MM.1S (cell line): ENCODE data around the gene PDIA4.

Experiments used
- DNase-seq: peaks from one replicate; pipeline ENCODE4 v3.0.0-alpha.2; 2015
- H2AFZ ChIP-seq: fragments of 300-600 bp; sonication (generic); 2 replicates; pipeline ENCODE4 v1.6.0; 2016; ENCODE audit warnings: antibody characterized with exemption, low read length
- H3F3A ChIP-seq: fragments of 300-600 bp; sonication (generic); 2 replicates; pipeline ENCODE4 v1.6.1; 2016; ENCODE audit warnings: mild to moderate bottlenecking, antibody characterized with exemption, low read length, moderate library complexity, mixed read lengths; ENCODE audit not compliant: insufficient read depth
- H3K27ac ChIP-seq: fragments of 300-600 bp; sonication (generic); 2 replicates; pipeline ENCODE4 v1.5.1; 2016; ENCODE audit warnings: mild to moderate bottlenecking, low read length
- H3K27me3 ChIP-seq: fragments of 300-600 bp; sonication (generic); replicated peaks from 2 replicates; pipeline ENCODE4 v1.6.0; 2016; ENCODE audit warnings: low read length; ENCODE audit not compliant: insufficient read depth
- H3K36me3 ChIP-seq: fragments of 300-600 bp; sonication (generic); replicated peaks from 2 replicates; pipeline ENCODE4 v1.6.1; 2016; ENCODE audit warnings: mild to moderate bottlenecking, low read length, mixed read lengths; ENCODE audit not compliant: insufficient read depth
- H3K4me1 ChIP-seq: fragments of 300-600 bp; sonication (generic); 2 replicates; pipeline ENCODE4 v1.6.1; 2016; ENCODE audit warnings: low read length, mixed read lengths
- H3K4me2 ChIP-seq: fragments of 300-600 bp; sonication (generic); 2 replicates; pipeline ENCODE4 v1.6.0; 2016; ENCODE audit warnings: low read depth, low read length
- H3K4me3 ChIP-seq: fragments of 300-600 bp; sonication (generic); 2 replicates; pipeline ENCODE4 v1.5.1; 2016; ENCODE audit warnings: low read length, mixed read lengths
- H3K79me2 ChIP-seq: fragments of 300-600 bp; sonication (generic); 2 replicates; pipeline ENCODE4 v1.6.1; 2016; ENCODE audit warnings: mixed run types, low read length, mixed read lengths
- H3K9ac ChIP-seq: fragments of 300-600 bp; sonication (generic); 2 replicates; pipeline ENCODE4 v1.6.1; 2016; ENCODE audit warnings: low read length, mixed read lengths
- H3K9me2 ChIP-seq: fragments of 300-600 bp; sonication (generic); replicated peaks from 2 replicates; pipeline ENCODE4 v1.6.1; 2016; ENCODE audit warnings: mild to moderate bottlenecking, low read length, mixed read lengths; ENCODE audit not compliant: insufficient read depth
- H3K9me3 ChIP-seq: fragments of 300-600 bp; sonication (generic); replicated peaks from 2 replicates; pipeline ENCODE4 v1.6.1; 2016; ENCODE audit warnings: mild to moderate bottlenecking, low read length, mixed read lengths; ENCODE audit not compliant: insufficient read depth
- H4K20me1 ChIP-seq: fragments of 300-600 bp; sonication (generic); 2 replicates; pipeline ENCODE4 v1.6.1; 2016; ENCODE audit warnings: mild to moderate bottlenecking, low read length, moderate library complexity, mixed read lengths; ENCODE audit not compliant: insufficient read depth
- EZH2 ChIP-seq: fragments of 300-600 bp; sonication (generic); optimal IDR thresholded peaks from 2 replicates; pipeline ENCODE3; 2017; ENCODE audit warnings: low read depth, mild to moderate bottlenecking, antibody characterized with exemption, low read length, mixed read lengths
- EZH2phosphoT487 ChIP-seq: fragments of 300-600 bp; sonication (generic); IDR thresholded peaks from 2 replicates; pipeline ENCODE4 v1.6.1; 2018; ENCODE audit warnings: antibody characterized with exemption, low read length
- TF ChIP-seq, protein P1 (sequence below): fragments of 300-600 bp; sonication (generic); IDR thresholded peaks from 2 replicates; pipeline ENCODE4 v1.5.1; 2016; ENCODE audit warnings: antibody characterized with exemption, low read length, mixed read lengths

Gene PDIA4

DNA sequence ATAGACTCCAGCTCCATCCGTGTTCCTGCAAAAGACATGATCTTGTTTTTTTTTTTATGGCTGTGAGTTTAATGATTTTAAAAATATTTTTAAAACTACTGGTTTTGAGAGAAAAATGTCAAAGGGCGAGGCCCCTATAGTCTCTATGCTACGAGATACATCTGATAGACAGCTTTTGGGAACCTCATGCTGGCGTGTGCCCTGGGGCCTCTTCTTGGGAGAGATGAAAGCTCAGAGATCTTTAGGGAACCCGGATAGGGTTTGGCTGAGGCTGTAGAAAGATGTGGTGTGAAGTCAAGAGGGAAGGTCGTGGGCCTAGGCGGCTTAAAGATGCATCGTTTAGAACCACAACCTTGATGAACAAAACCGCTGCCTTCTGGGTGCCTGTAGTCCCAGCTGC lies 70.2 kb downstream of the PDIA4 start:
- no peak for DNase-seq
- no peak for TF ChIP-seq EZH2phosphoT487
- Histone ChIP-seq H3K36me3 (no peaks in the 10 kb centered on the region), H3K27ac (no peak overlapping the region), H3K9me2 (no peaks in the 10 kb centered on the region), H4K20me1 (no peaks in the 10 kb centered on the region), H3K4me2 (no peak overlapping the region), H2AFZ (no peak overlapping the region), H3F3A (no peaks in the 10 kb centered on the region), H3K9me3 (no peaks in the 10 kb centered on the region), H3K4me1 (peaks cover 4% of the 10 kb centered on the region), H3K4me3 (no peak overlapping the region), H3K9ac (no peak overlapping the region), H3K79me2 (no peaks in the 10 kb centered on the region), H3K27me3 (no peaks in the 10 kb centered on the region)

DNA sequence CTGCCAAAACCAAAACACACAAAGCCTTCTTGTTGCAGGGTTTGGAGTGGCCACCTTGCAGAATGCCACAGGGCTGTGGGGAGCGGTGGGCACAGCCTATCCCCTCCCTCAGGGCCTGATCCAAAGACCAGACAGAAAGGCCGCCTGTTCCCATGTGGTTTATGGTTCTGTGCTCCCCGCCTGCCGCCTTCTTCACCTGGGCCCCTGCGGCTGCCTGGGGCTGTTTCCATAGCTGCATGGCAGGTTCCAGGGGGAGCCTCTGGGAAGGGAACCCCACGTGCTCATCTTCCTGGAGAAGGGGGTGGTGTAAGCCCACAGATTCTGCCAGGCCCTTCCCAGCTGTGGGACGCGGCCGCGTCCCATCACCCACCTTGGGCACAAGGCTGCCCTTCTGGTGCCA lies 73.5 kb downstream of the PDIA4 start:
- Histone ChIP-seq H3K79me2 (no peaks in the 10 kb centered on the region), H3K4me3 (no peak overlapping the region), H3K36me3 (no peaks in the 10 kb centered on the region), H3K9ac (no peak overlapping the region), H3K27me3 (no peaks in the 10 kb centered on the region), H3F3A (no peaks in the 10 kb centered on the region), H3K9me2 (no peaks in the 10 kb centered on the region), H3K4me2 (no peak overlapping the region), H4K20me1 (no peaks in the 10 kb centered on the region), H2AFZ (no peak overlapping the region), H3K4me1 (no peaks in the 10 kb centered on the region), H3K27ac (no peak overlapping the region), H3K9me3 (no peaks in the 10 kb centered on the region)
- DNase-seq = no peak
- TF ChIP-seq, protein P1, sequence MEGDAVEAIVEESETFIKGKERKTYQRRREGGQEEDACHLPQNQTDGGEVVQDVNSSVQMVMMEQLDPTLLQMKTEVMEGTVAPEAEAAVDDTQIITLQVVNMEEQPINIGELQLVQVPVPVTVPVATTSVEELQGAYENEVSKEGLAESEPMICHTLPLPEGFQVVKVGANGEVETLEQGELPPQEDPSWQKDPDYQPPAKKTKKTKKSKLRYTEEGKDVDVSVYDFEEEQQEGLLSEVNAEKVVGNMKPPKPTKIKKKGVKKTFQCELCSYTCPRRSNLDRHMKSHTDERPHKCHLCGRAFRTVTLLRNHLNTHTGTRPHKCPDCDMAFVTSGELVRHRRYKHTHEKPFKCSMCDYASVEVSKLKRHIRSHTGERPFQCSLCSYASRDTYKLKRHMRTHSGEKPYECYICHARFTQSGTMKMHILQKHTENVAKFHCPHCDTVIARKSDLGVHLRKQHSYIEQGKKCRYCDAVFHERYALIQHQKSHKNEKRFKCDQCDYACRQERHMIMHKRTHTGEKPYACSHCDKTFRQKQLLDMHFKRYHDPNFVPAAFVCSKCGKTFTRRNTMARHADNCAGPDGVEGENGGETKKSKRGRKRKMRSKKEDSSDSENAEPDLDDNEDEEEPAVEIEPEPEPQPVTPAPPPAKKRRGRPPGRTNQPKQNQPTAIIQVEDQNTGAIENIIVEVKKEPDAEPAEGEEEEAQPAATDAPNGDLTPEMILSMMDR = no peak
- TF ChIP-seq EZH2 (no peak), EZH2phosphoT487 (no peak)

DNA sequence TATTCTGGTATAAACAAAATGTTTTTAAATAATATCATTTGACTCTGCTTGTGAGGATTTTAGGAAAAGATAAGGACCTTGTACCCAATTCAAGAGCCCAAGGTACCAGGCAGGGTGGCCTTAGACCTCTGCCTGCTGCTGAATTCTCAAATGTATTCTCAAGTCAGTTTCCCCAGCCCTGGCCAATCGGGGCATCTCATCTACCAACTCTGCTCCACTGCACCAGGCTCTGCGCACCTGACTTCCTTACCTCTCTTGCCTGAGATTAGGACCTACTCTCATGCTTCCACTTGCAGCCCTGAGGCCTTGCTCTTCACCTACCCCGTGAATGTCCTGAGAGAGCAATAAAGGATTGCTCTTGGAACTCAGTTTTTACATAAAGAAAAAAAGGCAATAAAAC lies 74.6 kb downstream of the PDIA4 start:
- no peaks in the 10 kb centered on the region for H3K9me2 ChIP-seq
- H3K27ac ChIP-seq = no peak overlapping the region
- H3K36me3 ChIP-seq = no peaks in the 10 kb centered on the region
- H3F3A ChIP-seq = no peaks in the 10 kb centered on the region
- H3K79me2 ChIP-seq = no peaks in the 10 kb centered on the region
- TF ChIP-seq EZH2 (no peak), EZH2phosphoT487 (no peak)
- TF ChIP-seq, protein P1 = no peak
- no peak overlapping the region for H3K4me2 ChIP-seq
- H3K9me3 ChIP-seq = no peaks in the 10 kb centered on the region
- no peaks in the 10 kb centered on the region for H3K4me1 ChIP-seq
- H3K4me3 ChIP-seq = no peak overlapping the region
- H2AFZ ChIP-seq = no peak overlapping the region
- H3K27me3 ChIP-seq = no peaks in the 10 kb centered on the region
- no peaks in the 10 kb centered on the region for H4K20me1 ChIP-seq
- no peak overlapping the region for H3K9ac ChIP-seq
- no peak for DNase-seq
